ENCODE measurements around the gene DOCK1.

- TF ChIP-seq CTCF (IDR thresholded peaks at IDR 0.05) (no peak), EZH2phosphoT487 (IDR thresholded peaks at IDR 0.05) (no peak), EZH2 (IDR thresholded peaks at IDR 0.05) (no peak)
Measured at GRCh38 chr10:127018766-127019165, 113.5 kb downstream of the DOCK1 start.
